ENCODE data around the gene DDX27.

- TF ChIP-seq TAF1 (IDR thresholded peaks at IDR 0.05; ENCODE audit: low read depth, low read length) (peak; percentile 41; the same call in 1 of the 2 replicates), POLR2AphosphoS5 (IDR thresholded peaks at IDR 0.05; ENCODE audit: low read depth, low read length) (peak; percentile 65; the same call in 1 of the 2 replicates), SPI1 (IDR thresholded peaks at IDR 0.05; ENCODE audit: low read depth, low read length) (no peak)
Measured at GRCh38 chr20:49282584-49283171, 63.5 kb downstream of the DDX27 start.

Data from GM12891 (cell line).